Measurements from ENCODE around the gene CFAP410.

DNA sequence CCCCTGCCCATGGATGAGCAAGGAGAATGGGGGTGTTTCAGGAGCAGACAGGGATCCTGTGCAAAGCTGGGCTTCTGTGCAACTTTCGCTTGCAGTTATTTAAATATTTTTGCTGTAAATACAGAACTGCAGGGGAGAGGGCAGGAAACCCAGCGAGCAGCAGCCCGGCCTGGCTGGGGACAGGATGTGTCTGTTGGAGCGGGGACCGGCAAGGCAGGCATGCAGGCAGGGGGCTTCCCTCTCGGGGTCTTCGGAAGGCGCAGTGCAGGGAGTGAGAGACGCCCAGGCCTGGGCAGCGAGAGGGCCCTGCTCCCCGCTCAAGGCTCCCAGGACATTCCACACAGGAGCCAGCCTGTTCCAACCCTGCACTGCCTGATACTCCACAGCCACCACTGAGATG is 55.2 kb downstream of the CFAP410 start:
- TF ChIP-seq, protein P1, sequence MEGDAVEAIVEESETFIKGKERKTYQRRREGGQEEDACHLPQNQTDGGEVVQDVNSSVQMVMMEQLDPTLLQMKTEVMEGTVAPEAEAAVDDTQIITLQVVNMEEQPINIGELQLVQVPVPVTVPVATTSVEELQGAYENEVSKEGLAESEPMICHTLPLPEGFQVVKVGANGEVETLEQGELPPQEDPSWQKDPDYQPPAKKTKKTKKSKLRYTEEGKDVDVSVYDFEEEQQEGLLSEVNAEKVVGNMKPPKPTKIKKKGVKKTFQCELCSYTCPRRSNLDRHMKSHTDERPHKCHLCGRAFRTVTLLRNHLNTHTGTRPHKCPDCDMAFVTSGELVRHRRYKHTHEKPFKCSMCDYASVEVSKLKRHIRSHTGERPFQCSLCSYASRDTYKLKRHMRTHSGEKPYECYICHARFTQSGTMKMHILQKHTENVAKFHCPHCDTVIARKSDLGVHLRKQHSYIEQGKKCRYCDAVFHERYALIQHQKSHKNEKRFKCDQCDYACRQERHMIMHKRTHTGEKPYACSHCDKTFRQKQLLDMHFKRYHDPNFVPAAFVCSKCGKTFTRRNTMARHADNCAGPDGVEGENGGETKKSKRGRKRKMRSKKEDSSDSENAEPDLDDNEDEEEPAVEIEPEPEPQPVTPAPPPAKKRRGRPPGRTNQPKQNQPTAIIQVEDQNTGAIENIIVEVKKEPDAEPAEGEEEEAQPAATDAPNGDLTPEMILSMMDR (conservative IDR thresholded peaks at IDR 0.05; ENCODE audit: low read length): no peak
- TF ChIP-seq EZH2phosphoT487 (IDR thresholded peaks at IDR 0.05; ENCODE audit: borderline replicate concordance, low read depth, low read length): no peak

All from OCI-LY7 (cell line).